SK-N-SH (cell line): ENCODE results near the gene GTPBP3. TPM values are rescaled to one million over a fixed set of nuclear protein-coding genes. Genes with fewer than 3 reads are reported as not detected.

ENCODE experiments used
- CTCF ChIA-PET: fragments of 300-600, 350-600 bp; formaldehyde crosslinking; extraction: SDS; loops from one replicate; lab custom pipeline; 2021; lab: Yijun Ruan, JAX
- POLR2A ChIA-PET: fragments of 350-600 bp; sonication (Branson Sonifier 250); formaldehyde crosslinking; extraction: SDS; loops from one replicate; lab custom pipeline; 2020; ENCODE audit warnings: antibody characterized with exemption, inconsistent platforms; lab: Yijun Ruan, JAX
- DNase-seq: peaks from one replicate; pipeline ENCODE4 v3.0.0; 2012
- H2AFZ ChIP-seq: fragments of 200-600 bp; sonication (generic); 2 replicates; pipeline ENCODE4 v1.8.1; 2016; ENCODE audit warnings: antibody characterized with exemption, mild to moderate bottlenecking, low read depth
- H3F3A ChIP-seq: fragments of 200-600 bp; sonication (generic); replicated peaks from 2 replicates; pipeline ENCODE3; 2016; ENCODE audit warnings: antibody characterized with exemption, mild to moderate bottlenecking; ENCODE audit not compliant: insufficient read depth
- H3K27ac ChIP-seq, 2 experiments: fragments of 200-500 bp in 1 of 2; fragments of 200-600 bp in 1 of 2; sonication (Bioruptor generic) in 1 of 2; sonication (generic), shearing (Covaris generic) in 1 of 2; 2 replicates each; pipeline versions ENCODE4 v1.5.1 to v1.6.1; 2014 to 2016; ENCODE audit warnings: low read depth in 2 of 2, inconsistent platforms in 1 of 2, low read length in 1 of 2, mild to moderate bottlenecking in 1 of 2, mixed read lengths in 1 of 2
- H3K27me3 ChIP-seq: fragments of 200-600 bp; sonication (generic), shearing (Covaris generic); 2 replicates; pipeline ENCODE4 v1.6.1; 2016; ENCODE audit warnings: mixed run types; ENCODE audit not compliant: insufficient read depth
- H3K36me3 ChIP-seq, 2 experiments: fragments of 200-500 bp in 1 of 2; fragments of 200-600 bp in 1 of 2; sonication (Bioruptor generic) in 1 of 2; sonication (generic) in 1 of 2; replicated peaks in 1 of 2; 2 replicates each; pipeline versions ENCODE3 to v1.5.1; 2014 to 2016; ENCODE audit warnings: low read length in 1 of 2, mild to moderate bottlenecking in 1 of 2; ENCODE audit not compliant: insufficient read depth in 2 of 2, control insufficient read depth in 1 of 2
- H3K4me1 ChIP-seq, 2 experiments: fragments of 200-500 bp in 1 of 2; fragments of 200-600 bp in 1 of 2; sonication (Bioruptor generic) in 1 of 2; sonication (generic), shearing (Covaris generic) in 1 of 2; 2 replicates each; pipeline versions ENCODE4 v1.5.1 to v1.6.1; 2014 to 2016; ENCODE audit warnings: low read depth in 1 of 2, low read length in 1 of 2, mixed run types in 1 of 2; ENCODE audit not compliant: insufficient read depth in 2 of 2, control insufficient read depth in 1 of 2
- H3K4me2 ChIP-seq: fragments of 200-600 bp; sonication (generic), shearing (Covaris generic); 2 replicates; pipeline ENCODE4 v1.6.1; 2017; ENCODE audit warnings: mixed run types
- H3K4me3 ChIP-seq, 2 experiments: fragments of 200-500 bp in 1 of 2; fragments of 200-600 bp in 1 of 2; sonication (Bioruptor generic) in 1 of 2; sonication (generic), shearing (Covaris generic) in 1 of 2; 2 replicates each; pipeline versions ENCODE4 v1.5.1 to v1.8.1; 2014 to 2016; ENCODE audit warnings: low read depth in 2 of 2, inconsistent platforms in 1 of 2, low read length in 1 of 2, mild to moderate bottlenecking in 1 of 2, mixed read lengths in 1 of 2, moderate library complexity in 1 of 2
- H3K79me2 ChIP-seq: fragments of 200-600 bp; sonication (generic); 2 replicates; pipeline ENCODE4 v1.8.1; 2017; ENCODE audit warnings: mild to moderate bottlenecking; ENCODE audit not compliant: insufficient read depth
- H3K9ac ChIP-seq: fragments of 200-600 bp; sonication (generic); 2 replicates; pipeline ENCODE4 v1.6.1; 2017; ENCODE audit warnings: mixed run types
- H3K9me2 ChIP-seq: fragments of 200-600 bp; sonication (generic); 2 replicates; pipeline ENCODE4 v1.6.1; 2017; ENCODE audit warnings: mixed run types
- H3K9me3 ChIP-seq: fragments of 200-600 bp; sonication (generic); 2 replicates; pipeline ENCODE4 v1.6.1; 2017; ENCODE audit warnings: mixed run types, mild to moderate bottlenecking, moderate library complexity
- H4K20me1 ChIP-seq: fragments of 200-600 bp; sonication (generic); 2 replicates; pipeline ENCODE4 v1.6.1; 2017; ENCODE audit warnings: mild to moderate bottlenecking, mixed run types; ENCODE audit not compliant: insufficient read depth
- EZH2phosphoT487 ChIP-seq: fragments of 200-600 bp; sonication (generic); IDR thresholded peaks from 2 replicates; pipeline ENCODE4 v1.6.1; 2017; ENCODE audit warnings: low read depth, mixed run types, mild to moderate bottlenecking, antibody characterized with exemption, moderate library complexity, borderline replicate concordance
- FOSL2 ChIP-seq: IDR thresholded peaks from 2 replicates; pipeline ENCODE4 v1.4.0; 2012; ENCODE audit warnings: low read depth, mild to moderate bottlenecking, moderate library complexity, borderline replicate concordance
- GABPA ChIP-seq: IDR thresholded peaks from 2 replicates; pipeline ENCODE4 v1.4.0; 2012; ENCODE audit warnings: low read depth, mild to moderate bottlenecking
- GATA2 ChIP-seq: sonication (generic); formaldehyde crosslinking; IDR thresholded peaks from 2 replicates; pipeline ENCODE4 v1.5.0; 2020; ENCODE audit warnings: mild to moderate bottlenecking, missing genetic modification reagents
- JUND ChIP-seq: IDR thresholded peaks from 2 replicates; pipeline ENCODE4 v1.4.0; 2012
- MEF2A ChIP-seq: IDR thresholded peaks from 2 replicates; pipeline ENCODE4 v1.4.0; 2012; ENCODE audit warnings: low read depth, borderline replicate concordance
- RAD21 ChIP-seq: IDR thresholded peaks from 2 replicates; pipeline ENCODE4 v1.6.1; 2012; ENCODE audit warnings: mild to moderate bottlenecking, low read length
- RCOR1 ChIP-seq: fragments of 150-350 bp; IDR thresholded peaks from 2 replicates; pipeline ENCODE4 v1.6.1; 2017; ENCODE audit warnings: antibody characterized with exemption, low read length
- RFX5 ChIP-seq: IDR thresholded peaks from 2 replicates; pipeline ENCODE4 v1.6.1; 2012; ENCODE audit warnings: mild to moderate bottlenecking, improper control_type of control experiment, low read length
- RXRA ChIP-seq: IDR thresholded peaks from 2 replicates; pipeline ENCODE4 v1.4.0; 2012; ENCODE audit warnings: low read depth, mild to moderate bottlenecking, borderline replicate concordance
- SMC3 ChIP-seq: IDR thresholded peaks from 2 replicates; pipeline ENCODE4 v1.6.1; 2012; ENCODE audit warnings: low read depth, low read length, improper control_type of control experiment
- TCF12 ChIP-seq: IDR thresholded peaks from 2 replicates; pipeline ENCODE4 v1.4.0; 2012
- ZBTB33 ChIP-seq: IDR thresholded peaks from 2 replicates; pipeline ENCODE4 v1.4.0; 2012; ENCODE audit warnings: low read depth, borderline replicate concordance
- WGBS: methylation state at CpG from one replicate; pipeline ENCODE4 v1.1.6; 2017; ENCODE audit warnings: low lambda C conversion rate; 5-methylcytosine and 5-hydroxymethylcytosine counted together
- polyA plus RNA-seq, 3 experiments: library from polyadenylated mRNA; depleted of rRNA; stranded (reverse); fragments of >200 nt; gene quantifications; 2 replicates each; pipeline ENCODE4 v1.2.3, GENCODE V29; 2012
- TF ChIP-seq, protein P1 (sequence below): fragments of 200-600 bp; sonication (generic); IDR thresholded peaks from 2 replicates; pipeline ENCODE4 v1.6.1; 2017; ENCODE audit warnings: antibody characterized with exemption, mild to moderate bottlenecking, moderate library complexity
- TF ChIP-seq, protein P2 (sequence below): IDR thresholded peaks from 2 replicates; pipeline ENCODE4 v1.4.0; 2012; ENCODE audit warnings: low read depth
- TF ChIP-seq, protein P3 (sequence below): IDR thresholded peaks from 2 replicates; pipeline ENCODE4 v1.4.0; 2012; ENCODE audit warnings: low read depth, borderline replicate concordance

GTPBP3 gene
- polyA plus RNA-seq, 1 of the 3 experiments (the other 2 are of a cell fraction): 21.6 TPM

GRCh38 chr19:17321655-17322489, 15.5 kb upstream of the GTPBP3 start (continued):
- TF ChIP-seq, protein P1, sequence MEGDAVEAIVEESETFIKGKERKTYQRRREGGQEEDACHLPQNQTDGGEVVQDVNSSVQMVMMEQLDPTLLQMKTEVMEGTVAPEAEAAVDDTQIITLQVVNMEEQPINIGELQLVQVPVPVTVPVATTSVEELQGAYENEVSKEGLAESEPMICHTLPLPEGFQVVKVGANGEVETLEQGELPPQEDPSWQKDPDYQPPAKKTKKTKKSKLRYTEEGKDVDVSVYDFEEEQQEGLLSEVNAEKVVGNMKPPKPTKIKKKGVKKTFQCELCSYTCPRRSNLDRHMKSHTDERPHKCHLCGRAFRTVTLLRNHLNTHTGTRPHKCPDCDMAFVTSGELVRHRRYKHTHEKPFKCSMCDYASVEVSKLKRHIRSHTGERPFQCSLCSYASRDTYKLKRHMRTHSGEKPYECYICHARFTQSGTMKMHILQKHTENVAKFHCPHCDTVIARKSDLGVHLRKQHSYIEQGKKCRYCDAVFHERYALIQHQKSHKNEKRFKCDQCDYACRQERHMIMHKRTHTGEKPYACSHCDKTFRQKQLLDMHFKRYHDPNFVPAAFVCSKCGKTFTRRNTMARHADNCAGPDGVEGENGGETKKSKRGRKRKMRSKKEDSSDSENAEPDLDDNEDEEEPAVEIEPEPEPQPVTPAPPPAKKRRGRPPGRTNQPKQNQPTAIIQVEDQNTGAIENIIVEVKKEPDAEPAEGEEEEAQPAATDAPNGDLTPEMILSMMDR: no peak

- H3K27me3 ChIP-seq: no peaks in the 10 kb centered on the region
- no peaks in the 10 kb centered on the region for H3K9me3 ChIP-seq
- H3F3A ChIP-seq: no peaks in the 10 kb centered on the region
- peak; percentile 47 for DNase-seq
- ChIA-PET CTCF (no interaction called here), POLR2A (no interaction called here)
- H3K9me2 ChIP-seq: no peaks in the 10 kb centered on the region
- TF ChIP-seq MEF2A (no peak), GATA2 (CRISPR knock-in tag) (no peak), RAD21 (no peak), RCOR1 (no peak), JUND (no peak), ZBTB33 (no peak), RXRA (no peak), RFX5 (no peak), GABPA (no peak), SMC3 (no peak), FOSL2 (no peak), TCF12 (no peak), EZH2phosphoT487 (no peak)
- TF ChIP-seq, protein P1: no peak
- TF ChIP-seq, protein P2, sequence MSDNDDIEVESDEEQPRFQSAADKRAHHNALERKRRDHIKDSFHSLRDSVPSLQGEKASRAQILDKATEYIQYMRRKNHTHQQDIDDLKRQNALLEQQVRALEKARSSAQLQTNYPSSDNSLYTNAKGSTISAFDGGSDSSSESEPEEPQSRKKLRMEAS: no peak
- TF ChIP-seq, protein P3, sequence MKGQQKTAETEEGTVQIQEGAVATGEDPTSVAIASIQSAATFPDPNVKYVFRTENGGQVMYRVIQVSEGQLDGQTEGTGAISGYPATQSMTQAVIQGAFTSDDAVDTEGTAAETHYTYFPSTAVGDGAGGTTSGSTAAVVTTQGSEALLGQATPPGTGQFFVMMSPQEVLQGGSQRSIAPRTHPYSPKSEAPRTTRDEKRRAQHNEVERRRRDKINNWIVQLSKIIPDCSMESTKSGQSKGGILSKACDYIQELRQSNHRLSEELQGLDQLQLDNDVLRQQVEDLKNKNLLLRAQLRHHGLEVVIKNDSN: no peak
- H3K9ac ChIP-seq: no peak overlapping the region
- no peaks in the 10 kb centered on the region for H4K20me1 ChIP-seq
- no peak overlapping the region for H2AFZ ChIP-seq
- WGBS: 85% methylated on average over 7 of the region's 10 CpGs
- H3K4me3 ChIP-seq: no peak overlapping the region
- H3K4me2 ChIP-seq: no peak overlapping the region
- H3K79me2 ChIP-seq: no peaks in the 10 kb centered on the region
- H3K4me1 ChIP-seq: no peaks in the 10 kb centered on the region
- peak overlapping the region in 1 of 2 experiments; percentile 8; a peak in 1 of 4 replicates for H3K27ac ChIP-seq
- peaks cover 0 to 41% of the 10 kb centered on the region in 2 experiments for H3K36me3 ChIP-seq
Observed at GRCh38 chr19:17322854-17323253, 14.5 kb upstream of the GTPBP3 start.
